ENCODE data around the gene B9D2. TPM values are rescaled to one million over a fixed set of nuclear protein-coding genes. Genes with fewer than 3 reads are reported as not detected.

B9D2 gene
- total and polyA plus RNA-seq, 2 experiments from 2014 or later: 2.7 to 7.4 TPM

DNA sequence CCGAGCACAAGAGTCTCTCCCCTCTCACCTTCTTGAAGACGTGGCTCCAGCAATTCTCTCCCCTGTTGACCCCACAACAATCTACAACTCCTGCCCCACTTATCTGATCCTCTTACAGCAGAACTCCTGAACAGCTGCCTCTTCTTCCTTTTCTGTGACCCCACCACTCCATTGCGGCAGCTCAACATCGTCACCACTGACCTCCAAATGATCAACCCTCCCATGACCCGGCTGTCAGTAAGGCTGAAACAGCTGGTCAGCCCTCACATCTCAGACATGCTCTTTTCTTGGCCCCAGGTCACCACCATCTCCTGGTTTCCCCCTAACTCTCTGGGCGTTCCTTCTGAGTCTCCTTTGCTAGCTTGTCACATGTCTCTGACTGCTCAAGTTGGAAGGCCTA, 31.4 kb upstream of the B9D2 start:
- ATAC-seq: no peak
- Histone ChIP-seq H3K27me3 (ENCODE audit: insufficient read depth) (no peaks in the 10 kb centered on the region), H4K20me1 (replicated peaks; ENCODE audit: insufficient read depth) (peaks cover 11% of the 10 kb centered on the region), H3K27ac (ENCODE audit: low read depth) (no peak overlapping the region), H3F3A (replicated peaks; ENCODE audit: low read depth) (no peaks in the 10 kb centered on the region), H2AFZ (no peak overlapping the region), H3K4me1 (ENCODE audit: insufficient read depth) (peaks cover 12% of the 10 kb centered on the region; the same call in 1 of the 2 replicates), H3K4me2 (peak overlapping the region; percentile 76; the same call in 1 of the 2 replicates), H3K9me2 (ENCODE audit: insufficient read depth) (no peaks in the 10 kb centered on the region), H3K36me3 (ENCODE audit: insufficient read depth) (0 out of 2 replicates have a peak, but pooled peaks cover 10% of the 10 kb centered on the region), H3K4me3 (no peak overlapping the region), H3K79me2 (replicated peaks; ENCODE audit: insufficient read depth) (peaks cover 35% of the 10 kb centered on the region)
- Mint-ChIP-seq H3K36me3 (ENCODE audit: low read depth) (peaks cover 20% of the 10 kb centered on the region), H3K27ac (no peak overlapping the region), H3K4me3 (peak overlapping the region; percentile 98), H3K27me3 (ENCODE audit: insufficient read depth, low read depth, poor library complexity) (peaks cover 6% of the 10 kb centered on the region), H3K9me3 (no peaks in the 10 kb centered on the region), H3K4me1 (peaks cover 19% of the 10 kb centered on the region)
- DNase-seq (ENCODE audit: low spot score): no peak
- TF ChIP-seq CREB1 (CRISPR knock-in tag; IDR thresholded peaks at IDR 0.05; ENCODE audit: low read depth): no peak
- TF ChIP-seq, protein P1, sequence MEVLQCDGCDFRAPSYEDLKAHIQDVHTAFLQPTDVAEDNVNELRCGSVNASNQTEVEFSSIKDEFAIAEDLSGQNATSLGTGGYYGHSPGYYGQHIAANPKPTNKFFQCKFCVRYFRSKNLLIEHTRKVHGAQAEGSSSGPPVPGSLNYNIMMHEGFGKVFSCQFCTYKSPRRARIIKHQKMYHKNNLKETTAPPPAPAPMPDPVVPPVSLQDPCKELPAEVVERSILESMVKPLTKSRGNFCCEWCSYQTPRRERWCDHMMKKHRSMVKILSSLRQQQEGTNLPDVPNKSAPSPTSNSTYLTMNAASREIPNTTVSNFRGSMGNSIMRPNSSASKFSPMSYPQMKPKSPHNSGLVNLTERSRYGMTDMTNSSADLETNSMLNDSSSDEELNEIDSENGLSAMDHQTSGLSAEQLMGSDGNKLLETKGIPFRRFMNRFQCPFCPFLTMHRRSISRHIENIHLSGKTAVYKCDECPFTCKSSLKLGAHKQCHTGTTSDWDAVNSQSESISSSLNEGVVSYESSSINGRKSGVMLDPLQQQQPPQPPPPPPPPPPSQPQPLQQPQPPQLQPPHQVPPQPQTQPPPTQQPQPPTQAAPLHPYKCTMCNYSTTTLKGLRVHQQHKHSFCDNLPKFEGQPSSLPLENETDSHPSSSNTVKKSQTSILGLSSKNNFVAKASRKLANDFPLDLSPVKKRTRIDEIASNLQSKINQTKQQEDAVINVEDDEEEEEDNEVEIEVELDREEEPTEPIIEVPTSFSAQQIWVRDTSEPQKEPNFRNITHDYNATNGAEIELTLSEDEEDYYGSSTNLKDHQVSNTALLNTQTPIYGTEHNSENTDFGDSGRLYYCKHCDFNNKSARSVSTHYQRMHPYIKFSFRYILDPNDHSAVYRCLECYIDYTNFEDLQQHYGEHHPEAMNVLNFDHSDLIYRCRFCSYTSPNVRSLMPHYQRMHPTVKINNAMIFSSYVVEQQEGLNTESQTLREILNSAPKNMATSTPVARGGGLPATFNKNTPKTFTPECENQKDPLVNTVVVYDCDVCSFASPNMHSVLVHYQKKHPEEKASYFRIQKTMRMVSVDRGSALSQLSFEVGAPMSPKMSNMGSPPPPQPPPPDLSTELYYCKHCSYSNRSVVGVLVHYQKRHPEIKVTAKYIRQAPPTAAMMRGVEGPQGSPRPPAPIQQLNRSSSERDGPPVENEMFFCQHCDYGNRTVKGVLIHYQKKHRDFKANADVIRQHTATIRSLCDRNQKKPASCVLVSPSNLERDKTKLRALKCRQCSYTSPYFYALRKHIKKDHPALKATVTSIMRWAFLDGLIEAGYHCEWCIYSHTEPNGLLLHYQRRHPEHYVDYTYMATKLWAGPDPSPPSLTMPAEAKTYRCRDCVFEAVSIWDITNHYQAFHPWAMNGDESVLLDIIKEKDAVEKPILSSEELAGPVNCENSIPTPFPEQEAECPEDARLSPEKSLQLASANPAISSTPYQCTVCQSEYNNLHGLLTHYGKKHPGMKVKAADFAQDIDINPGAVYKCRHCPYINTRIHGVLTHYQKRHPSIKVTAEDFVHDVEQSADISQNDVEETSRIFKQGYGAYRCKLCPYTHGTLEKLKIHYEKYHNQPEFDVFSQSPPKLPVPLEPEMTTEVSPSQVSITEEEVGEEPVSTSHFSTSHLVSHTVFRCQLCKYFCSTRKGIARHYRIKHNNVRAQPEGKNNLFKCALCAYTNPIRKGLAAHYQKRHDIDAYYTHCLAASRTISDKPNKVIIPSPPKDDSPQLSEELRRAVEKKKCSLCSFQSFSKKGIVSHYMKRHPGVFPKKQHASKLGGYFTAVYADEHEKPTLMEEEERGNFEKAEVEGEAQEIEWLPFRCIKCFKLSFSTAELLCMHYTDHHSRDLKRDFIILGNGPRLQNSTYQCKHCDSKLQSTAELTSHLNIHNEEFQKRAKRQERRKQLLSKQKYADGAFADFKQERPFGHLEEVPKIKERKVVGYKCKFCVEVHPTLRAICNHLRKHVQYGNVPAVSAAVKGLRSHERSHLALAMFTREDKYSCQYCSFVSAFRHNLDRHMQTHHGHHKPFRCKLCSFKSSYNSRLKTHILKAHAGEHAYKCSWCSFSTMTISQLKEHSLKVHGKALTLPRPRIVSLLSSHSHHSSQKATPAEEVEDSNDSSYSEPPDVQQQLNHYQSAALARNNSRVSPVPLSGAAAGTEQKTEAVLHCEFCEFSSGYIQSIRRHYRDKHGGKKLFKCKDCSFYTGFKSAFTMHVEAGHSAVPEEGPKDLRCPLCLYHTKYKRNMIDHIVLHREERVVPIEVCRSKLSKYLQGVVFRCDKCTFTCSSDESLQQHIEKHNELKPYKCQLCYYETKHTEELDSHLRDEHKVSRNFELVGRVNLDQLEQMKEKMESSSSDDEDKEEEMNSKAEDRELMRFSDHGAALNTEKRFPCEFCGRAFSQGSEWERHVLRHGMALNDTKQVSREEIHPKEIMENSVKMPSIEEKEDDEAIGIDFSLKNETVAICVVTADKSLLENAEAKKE (CRISPR knock-in tag; IDR thresholded peaks at IDR 0.05): no peak
- TF ChIP-seq, protein P2, sequence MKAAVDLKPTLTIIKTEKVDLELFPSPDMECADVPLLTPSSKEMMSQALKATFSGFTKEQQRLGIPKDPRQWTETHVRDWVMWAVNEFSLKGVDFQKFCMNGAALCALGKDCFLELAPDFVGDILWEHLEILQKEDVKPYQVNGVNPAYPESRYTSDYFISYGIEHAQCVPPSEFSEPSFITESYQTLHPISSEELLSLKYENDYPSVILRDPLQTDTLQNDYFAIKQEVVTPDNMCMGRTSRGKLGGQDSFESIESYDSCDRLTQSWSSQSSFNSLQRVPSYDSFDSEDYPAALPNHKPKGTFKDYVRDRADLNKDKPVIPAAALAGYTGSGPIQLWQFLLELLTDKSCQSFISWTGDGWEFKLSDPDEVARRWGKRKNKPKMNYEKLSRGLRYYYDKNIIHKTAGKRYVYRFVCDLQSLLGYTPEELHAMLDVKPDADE (IDR thresholded peaks at IDR 0.05): no peak
- no peak for TF ChIP-seq ZNF331 (CRISPR knock-in tag; IDR thresholded peaks at IDR 0.05; ENCODE audit: low read depth)
- no peak for TF ChIP-seq ZNF114 (CRISPR knock-in tag; IDR thresholded peaks at IDR 0.05)
- TF ChIP-seq EZH2phosphoT487 (IDR thresholded peaks at IDR 0.05; ENCODE audit: unreplicated experiment): no peak
- TF ChIP-seq, protein P3, sequence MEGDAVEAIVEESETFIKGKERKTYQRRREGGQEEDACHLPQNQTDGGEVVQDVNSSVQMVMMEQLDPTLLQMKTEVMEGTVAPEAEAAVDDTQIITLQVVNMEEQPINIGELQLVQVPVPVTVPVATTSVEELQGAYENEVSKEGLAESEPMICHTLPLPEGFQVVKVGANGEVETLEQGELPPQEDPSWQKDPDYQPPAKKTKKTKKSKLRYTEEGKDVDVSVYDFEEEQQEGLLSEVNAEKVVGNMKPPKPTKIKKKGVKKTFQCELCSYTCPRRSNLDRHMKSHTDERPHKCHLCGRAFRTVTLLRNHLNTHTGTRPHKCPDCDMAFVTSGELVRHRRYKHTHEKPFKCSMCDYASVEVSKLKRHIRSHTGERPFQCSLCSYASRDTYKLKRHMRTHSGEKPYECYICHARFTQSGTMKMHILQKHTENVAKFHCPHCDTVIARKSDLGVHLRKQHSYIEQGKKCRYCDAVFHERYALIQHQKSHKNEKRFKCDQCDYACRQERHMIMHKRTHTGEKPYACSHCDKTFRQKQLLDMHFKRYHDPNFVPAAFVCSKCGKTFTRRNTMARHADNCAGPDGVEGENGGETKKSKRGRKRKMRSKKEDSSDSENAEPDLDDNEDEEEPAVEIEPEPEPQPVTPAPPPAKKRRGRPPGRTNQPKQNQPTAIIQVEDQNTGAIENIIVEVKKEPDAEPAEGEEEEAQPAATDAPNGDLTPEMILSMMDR (conservative IDR thresholded peaks at IDR 0.05; ENCODE audit: low read depth in 2 of 2): no peak
- TF ChIP-seq, protein P4, sequence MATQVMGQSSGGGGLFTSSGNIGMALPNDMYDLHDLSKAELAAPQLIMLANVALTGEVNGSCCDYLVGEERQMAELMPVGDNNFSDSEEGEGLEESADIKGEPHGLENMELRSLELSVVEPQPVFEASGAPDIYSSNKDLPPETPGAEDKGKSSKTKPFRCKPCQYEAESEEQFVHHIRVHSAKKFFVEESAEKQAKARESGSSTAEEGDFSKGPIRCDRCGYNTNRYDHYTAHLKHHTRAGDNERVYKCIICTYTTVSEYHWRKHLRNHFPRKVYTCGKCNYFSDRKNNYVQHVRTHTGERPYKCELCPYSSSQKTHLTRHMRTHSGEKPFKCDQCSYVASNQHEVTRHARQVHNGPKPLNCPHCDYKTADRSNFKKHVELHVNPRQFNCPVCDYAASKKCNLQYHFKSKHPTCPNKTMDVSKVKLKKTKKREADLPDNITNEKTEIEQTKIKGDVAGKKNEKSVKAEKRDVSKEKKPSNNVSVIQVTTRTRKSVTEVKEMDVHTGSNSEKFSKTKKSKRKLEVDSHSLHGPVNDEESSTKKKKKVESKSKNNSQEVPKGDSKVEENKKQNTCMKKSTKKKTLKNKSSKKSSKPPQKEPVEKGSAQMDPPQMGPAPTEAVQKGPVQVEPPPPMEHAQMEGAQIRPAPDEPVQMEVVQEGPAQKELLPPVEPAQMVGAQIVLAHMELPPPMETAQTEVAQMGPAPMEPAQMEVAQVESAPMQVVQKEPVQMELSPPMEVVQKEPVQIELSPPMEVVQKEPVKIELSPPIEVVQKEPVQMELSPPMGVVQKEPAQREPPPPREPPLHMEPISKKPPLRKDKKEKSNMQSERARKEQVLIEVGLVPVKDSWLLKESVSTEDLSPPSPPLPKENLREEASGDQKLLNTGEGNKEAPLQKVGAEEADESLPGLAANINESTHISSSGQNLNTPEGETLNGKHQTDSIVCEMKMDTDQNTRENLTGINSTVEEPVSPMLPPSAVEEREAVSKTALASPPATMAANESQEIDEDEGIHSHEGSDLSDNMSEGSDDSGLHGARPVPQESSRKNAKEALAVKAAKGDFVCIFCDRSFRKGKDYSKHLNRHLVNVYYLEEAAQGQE (IDR thresholded peaks at IDR 0.05; ENCODE audit: unreplicated experiment): no peak
